Adrenal gland (tissue), 5 donors: Measurements from ENCODE around the gene KRTAP5-4.

Experiments
- CTCF ChIP-seq, 6 experiments: fragments of 450-650 bp in 4 of 6; fragments of 200-600 bp in 2 of 6; sonication (generic) in 1 of 6; IDR thresholded peaks; 1 replicate in 5 of 6; 2 replicates in 1 of 6; pipeline versions ENCODE4 v1.5.1 to v1.8.0; 2016 to 2021; ENCODE audit warnings: antibody characterized with exemption in 6 of 6, mild to moderate bottlenecking in 2 of 6, moderate library complexity in 1 of 6
- POLR2A ChIP-seq, 2 donors: fragments of 450-650 bp; IDR thresholded peaks; one replicate each; pipeline ENCODE4 v1.6.1; 2017; ENCODE audit warnings: antibody characterized with exemption in 2 of 2, mild to moderate bottlenecking in 2 of 2, moderate library complexity in 1 of 2
- donor health status: DM: no; HTN: no; CAD: no.

- no peak for TF ChIP-seq CTCF (IDR thresholded peaks at IDR 0.05)
- no peak for TF ChIP-seq POLR2A (IDR thresholded peaks at IDR 0.05)
Observed at GRCh38 chr11:1644601-1645356, 22.8 kb upstream of the KRTAP5-4 start.
